ENCODE data around the gene PGAM2.
A peak's percentile ranks its signal among the peaks of the same experiment; 100 is the strongest.

PGAM2 gene

GRCh38 chr7:44082541-44083207 is 17.3 kb upstream of the PGAM2 start:
- DNase-seq: peak; percentile 97

- no peak for DNase-seq
These were observed 15.9 kb upstream of the PGAM2 start for GRCh38 chr7:44081266-44081748.

- no peak for DNase-seq
These were observed 15.4 kb upstream of the PGAM2 start for GRCh38 chr7:44080686-44081265.

- DNase-seq: no peak
These were observed 14.8 kb upstream of the PGAM2 start for GRCh38 chr7:44080118-44080517.

DNA sequence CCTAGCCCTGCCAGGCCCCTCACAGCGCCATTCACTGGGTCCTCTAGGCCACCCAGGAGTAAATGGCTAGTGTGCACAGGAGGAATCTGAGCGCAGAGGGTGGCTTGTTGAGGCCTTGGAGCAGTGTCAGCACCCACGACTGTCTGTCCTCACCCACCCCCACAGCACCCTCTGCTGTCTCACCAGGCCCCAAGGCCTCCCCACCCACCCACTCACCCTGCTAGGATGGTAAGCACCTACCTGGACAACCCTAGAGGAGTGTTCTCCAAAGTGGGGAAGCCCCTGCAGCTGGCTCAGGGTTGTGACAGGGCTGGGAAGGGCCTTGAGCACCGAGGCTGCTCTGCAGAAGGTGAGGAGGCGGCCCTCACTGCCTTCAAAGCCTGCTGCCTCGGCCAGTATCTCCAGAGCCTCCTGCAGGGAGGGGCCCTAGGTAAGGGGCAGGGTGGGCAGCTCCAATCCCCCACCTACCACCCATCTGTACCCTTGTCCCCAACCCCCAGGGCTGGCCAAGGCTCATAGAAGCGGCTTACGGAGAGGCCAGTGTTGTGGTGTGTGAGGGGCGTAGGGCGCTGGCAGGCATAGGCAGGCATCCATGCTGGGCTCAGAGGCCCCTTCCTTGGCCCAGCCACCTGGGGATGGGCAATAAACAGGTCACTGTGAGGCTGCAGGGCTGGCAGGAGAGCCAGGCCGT is 14.1 kb upstream of the PGAM2 start:
- DNase-seq: no peak

GRCh38 chr7:44078521-44078920 is 13.2 kb upstream of the PGAM2 start:
- no peak for DNase-seq

GRCh38 chr7:44077681-44078091 is 12.3 kb upstream of the PGAM2 start:
- DNase-seq: no peak

GRCh38 chr7:44077061-44077460 is 11.7 kb upstream of the PGAM2 start:
- no peak for DNase-seq

DNA sequence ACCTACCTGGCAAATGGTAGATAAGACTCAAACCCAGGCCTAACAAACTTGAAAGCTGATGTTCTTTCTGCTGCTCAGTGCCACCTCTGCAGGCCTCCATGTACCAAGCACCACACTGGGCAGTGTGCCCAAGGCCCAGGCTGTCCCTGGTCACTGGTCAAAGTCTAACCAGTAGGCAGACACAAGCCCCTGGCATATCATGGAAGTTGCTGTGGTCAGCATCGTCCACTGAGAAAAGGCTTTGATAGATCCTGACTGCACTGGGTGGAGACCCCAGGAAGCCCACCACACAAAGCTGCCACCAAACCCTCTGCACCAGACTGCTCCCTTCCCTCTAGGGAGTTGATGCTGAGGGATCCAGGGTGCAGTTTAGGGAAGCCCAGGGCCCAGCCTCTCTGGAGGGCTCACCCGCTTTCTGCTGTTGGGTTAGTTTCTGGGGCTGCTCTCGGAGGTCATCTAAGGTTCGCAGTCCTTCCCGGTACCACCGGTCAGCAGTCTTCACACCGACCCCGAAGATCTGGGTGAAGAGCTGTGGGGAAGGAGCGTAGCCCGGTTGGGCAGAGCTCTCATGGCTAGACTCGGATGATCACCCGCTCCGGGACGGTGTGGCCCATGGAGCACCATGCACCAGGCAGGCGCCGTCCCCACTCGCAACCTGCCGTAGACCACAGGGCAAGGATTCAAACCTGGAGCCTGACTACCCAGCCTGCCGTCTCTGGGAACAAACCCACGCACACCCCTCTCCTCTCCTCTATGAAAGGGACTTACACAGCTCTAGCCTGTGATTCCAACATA is 10.9 kb upstream of the PGAM2 start:
- no peak for DNase-seq

DNA sequence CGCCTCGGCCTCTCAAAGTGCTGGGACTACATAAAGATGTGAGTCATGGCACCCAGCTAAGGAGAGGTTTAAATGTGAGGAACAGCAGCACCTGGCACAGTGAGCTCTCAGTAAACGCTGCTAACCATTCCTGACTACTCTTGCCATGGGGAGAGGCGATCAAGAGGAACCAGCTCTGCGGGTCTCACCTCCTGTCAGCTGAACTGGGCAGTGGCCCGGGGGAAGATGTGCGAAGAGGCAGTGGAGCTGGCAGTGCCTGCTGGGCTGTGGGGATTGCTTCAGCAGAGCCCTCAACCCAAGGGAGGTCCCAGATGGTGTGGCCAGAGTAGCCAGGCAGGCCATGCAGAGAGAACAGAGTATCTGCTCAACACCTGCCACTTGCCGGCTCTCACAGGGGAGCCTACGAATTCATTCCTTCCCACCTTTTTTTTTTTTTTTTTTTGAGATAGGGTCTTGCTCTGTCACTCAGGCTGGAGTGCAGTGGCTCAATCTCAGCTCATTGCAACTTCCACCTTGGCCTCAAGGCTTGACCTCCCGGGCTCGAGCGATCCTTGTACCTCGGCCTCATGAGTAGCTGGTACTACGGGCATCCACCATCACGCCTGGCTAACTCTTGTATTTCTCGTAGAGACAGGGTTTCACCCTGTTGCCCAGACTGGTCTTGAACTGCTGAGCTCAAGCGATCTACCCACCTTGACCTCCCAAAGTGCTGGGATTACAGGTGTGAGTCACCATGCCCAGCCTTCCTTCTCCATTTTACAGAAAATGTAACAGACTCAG is 10.1 kb upstream of the PGAM2 start:
- DNase-seq: no peak

DNA sequence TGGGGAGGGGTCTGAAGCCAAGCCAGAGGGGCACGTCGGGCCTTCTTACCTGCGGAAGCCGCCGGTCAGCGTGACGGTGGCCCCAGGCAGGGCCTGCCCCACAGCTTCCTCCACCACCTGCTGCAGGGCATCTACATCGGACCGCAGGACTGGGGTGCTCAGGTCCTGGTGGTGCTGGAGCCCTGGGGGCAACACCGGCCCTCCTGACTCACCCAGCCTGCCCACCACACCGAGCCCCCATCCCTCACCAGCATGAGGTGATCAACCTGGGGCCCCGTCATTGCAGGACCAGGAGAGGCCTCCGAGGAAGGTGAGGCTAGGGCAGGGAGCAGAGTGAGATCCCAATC is 9.0 kb upstream of the PGAM2 start:
- DNase-seq: no peak

GRCh38 chr7:44073664-44074348 is 8.4 kb upstream of the PGAM2 start:
- no peak for DNase-seq

DNA sequence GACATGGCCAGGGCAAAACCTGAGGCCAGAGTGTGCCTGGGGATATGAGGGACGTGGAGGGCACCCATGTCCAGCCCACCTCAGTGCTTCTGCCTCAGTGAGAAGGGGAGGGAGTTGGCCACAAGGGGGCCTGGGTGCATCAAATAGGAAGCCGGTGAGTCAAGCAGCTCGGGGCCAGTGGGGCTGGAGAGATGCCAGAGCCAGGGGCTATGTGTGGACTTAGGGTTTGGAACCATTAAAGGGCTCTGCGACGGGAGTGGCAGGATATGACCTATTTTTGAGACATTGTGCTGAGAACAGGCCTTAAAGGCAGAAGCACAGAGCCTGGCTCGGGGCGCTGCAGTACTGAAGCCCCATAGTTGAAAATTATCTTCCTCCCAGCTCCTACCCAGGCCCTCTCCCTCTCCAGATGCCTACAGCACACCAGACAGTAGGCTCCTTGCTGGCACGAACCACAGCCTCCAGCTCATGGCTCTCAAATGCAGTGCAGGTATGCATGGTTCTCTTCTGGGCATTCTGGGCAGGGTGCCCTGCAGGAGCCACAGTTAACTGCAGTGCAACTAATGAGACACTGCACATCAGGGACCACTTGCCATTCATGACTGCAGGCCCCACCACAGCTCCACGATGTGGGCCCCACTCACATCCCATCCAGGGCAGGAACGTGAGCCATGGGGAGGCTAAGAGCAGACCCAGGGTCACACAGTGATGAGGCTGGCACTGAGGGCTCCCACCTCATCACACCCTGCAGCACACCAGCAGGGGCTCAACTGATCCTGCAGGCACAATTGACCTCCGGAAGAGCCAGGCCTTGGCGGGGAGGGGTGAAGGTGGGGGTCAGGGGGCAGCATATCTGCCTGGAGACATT is 7.2 kb upstream of the PGAM2 start:
- no peak for DNase-seq

- no peak for DNase-seq
These were observed 6.5 kb upstream of the PGAM2 start for GRCh38 chr7:44071726-44072363.

GRCh38 chr7:44068054-44068453 is 2.7 kb upstream of the PGAM2 start:
- DNase-seq: no peak

DNA sequence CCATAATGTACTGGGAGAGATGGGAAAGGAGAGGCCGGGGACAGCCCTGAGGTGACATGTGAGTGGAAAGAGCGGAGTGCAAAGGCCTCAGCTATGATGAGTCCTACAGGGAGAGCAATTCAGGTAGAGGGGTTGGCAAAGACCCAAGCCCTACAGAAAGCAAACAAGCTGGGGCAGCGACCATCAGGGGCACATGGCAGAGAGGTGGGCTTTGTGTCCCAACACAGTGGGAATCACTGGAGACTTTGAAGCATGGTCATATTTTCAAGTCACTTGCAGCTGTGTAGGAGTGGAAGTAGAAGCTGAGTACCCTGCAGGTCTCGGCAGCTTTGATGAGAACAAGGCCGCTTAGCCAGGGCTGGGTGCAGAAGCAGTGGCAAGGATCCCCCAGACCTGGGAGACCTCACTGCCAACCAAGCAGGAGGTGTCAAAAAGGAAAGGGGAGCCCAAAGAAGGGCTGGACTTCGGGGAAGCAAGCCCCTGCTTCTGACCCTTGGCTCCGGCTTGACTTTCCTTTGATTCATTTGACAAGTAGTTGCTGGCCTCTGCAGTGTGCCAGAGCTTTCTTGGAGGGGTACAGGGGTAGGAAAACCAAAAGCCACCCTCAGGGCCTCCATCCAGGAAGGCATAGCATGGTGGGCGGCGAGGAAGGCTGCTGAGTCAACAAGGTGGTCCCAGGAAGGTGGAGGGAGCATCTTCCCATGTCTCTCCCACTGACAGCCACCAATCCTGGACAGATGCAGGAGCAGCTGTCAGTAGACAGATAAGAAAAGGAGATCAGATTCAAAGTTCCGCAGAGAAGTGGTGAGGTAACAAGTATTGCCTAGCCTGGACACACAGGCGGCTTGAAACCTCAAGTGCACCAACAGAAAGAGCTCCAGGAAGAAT is 1.9 kb upstream of the PGAM2 start:
- DNase-seq: no peak

- no peak for DNase-seq
These were observed 1.2 kb upstream of the PGAM2 start for GRCh38 chr7:44066494-44067063.

- no peak for DNase-seq
These were observed 719 bp upstream of the PGAM2 start for GRCh38 chr7:44066111-44066460.

DNA sequence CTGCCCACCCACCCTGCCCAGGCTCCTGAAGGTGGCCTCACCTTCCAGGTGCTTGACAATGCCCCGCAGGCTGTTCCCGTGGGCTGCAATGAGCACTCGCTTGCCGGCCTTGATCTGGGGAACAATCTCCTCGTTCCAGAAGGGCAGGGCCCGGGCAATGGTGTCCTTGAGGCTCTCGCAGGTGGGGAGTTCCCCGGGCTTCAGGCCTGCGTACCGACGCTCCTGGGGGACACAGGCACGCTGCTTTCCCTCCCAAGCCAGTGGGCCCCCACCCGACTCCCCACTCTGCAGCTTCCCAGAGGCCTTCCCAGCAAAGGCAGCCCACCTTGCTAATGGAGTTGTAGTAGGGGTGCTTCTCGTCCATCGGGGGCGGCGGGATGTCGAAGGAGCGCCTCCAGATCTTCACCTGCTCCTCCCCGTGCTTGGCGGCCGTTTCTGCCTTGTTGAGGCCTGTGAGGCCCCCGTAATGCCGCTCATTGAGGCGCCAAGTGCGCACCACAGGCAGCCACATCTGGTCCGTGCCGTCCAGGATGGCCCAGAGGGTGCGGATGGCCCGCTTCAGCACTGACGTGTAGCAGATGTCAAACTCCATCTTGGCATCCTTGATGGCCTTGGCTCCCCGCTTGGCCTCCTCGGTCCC is 456 bp downstream of the PGAM2 start:
- no peak for DNase-seq
